Erythroblast (primary cell): ENCODE data around the gene PADI4.

Experiments
- GATA1 ChIP-seq: IDR thresholded peaks from 2 replicates; pipeline ENCODE4 v1.6.1; 2011; ENCODE audit warnings: low read depth, mild to moderate bottlenecking, control low read depth, low read length, moderate library complexity
- POLR2A ChIP-seq: IDR thresholded peaks from 2 replicates; pipeline ENCODE4 v1.6.1; 2011; ENCODE audit warnings: mild to moderate bottlenecking, low read length

GRCh38 chr1:17310068-17310640, 2.2 kb downstream of the PADI4 start:
- TF ChIP-seq POLR2A (no peak), GATA1 (no peak)
